Mucosa of rectum (tissue), 2 donors: ENCODE data around the gene GRM7.

ENCODE experiments used
- H3K27ac ChIP-seq, 2 donors: one replicate each; pipeline ENCODE4 v1.7.0; 2013; ENCODE audit warnings: inconsistent platforms in 2 of 2, low read depth in 2 of 2, low read length in 2 of 2
- H3K27me3 ChIP-seq, 2 donors: one replicate each; pipeline ENCODE4 v1.7.0; 2013; ENCODE audit warnings: low read length in 2 of 2; ENCODE audit not compliant: control insufficient read depth in 2 of 2, insufficient read depth in 2 of 2
- H3K36me3 ChIP-seq, 2 donors: one replicate each; pipeline ENCODE4 v1.7.0; 2013; ENCODE audit warnings: low read length in 2 of 2; ENCODE audit not compliant: control insufficient read depth in 2 of 2, insufficient read depth in 2 of 2
- H3K4me1 ChIP-seq, 2 donors: one replicate each; pipeline ENCODE4 v1.7.0; 2013; ENCODE audit warnings: low read length in 2 of 2, mild to moderate bottlenecking in 1 of 2; ENCODE audit not compliant: control insufficient read depth in 2 of 2, insufficient read depth in 2 of 2
- H3K4me3 ChIP-seq, 2 donors: one replicate each; pipeline ENCODE4 v1.7.0; 2013; ENCODE audit warnings: low read length in 2 of 2
- H3K9ac ChIP-seq, 2 donors: one replicate each; pipeline ENCODE4 v1.7.0; 2013; ENCODE audit warnings: low read length in 2 of 2, low read depth in 1 of 2, mild to moderate bottlenecking in 1 of 2
- H3K9me3 ChIP-seq, 2 donors: one replicate each; pipeline ENCODE4 v1.7.0; 2013; ENCODE audit warnings: low read length in 2 of 2; ENCODE audit not compliant: control insufficient read depth in 2 of 2
- donor health status: healthy.
- donor health status: Normal muscosa, but diverticular disease.

The GRM7 gene

DNA sequence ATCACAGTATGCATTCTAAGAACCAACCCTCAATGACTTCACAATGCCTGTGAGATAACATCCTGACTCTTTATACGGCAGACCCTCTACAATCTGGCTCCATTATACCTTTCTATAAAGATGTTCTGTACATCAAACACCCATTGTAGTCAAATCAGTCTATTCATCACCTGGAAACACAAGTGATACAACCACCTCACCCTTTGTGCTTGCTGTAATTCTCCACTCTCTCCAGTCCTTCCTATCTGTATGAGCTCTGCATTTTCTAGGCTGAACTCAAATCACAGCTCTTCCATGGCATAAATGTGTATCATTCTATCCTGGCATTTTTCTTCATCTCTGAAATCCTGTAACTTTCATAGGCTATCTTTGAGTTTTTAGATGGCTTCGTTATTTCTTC is 539.4 kb downstream of the GRM7 start:
- H3K9ac ChIP-seq = no peak overlapping the region
- no peaks in the 10 kb centered on the region for H3K27me3 ChIP-seq
- H3K4me1 ChIP-seq = no peaks in the 10 kb centered on the region

DNA sequence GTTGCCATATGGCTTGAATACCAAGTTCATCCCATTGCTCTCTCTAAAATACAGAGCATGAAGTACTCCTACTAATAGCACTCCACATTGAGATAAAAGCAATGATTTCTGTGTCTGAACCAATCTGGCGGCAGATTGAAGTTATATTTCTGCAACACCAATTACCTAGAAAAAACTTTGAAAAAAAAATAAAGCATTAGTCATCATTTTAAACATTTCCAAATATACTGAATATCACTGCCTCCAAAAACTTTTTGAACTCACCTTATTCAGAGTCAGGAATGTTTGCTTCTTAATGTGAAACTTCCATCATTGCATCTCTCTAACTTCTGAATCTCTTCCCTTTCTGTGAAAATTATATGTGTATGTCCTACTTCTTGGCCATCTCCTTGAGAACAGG is 540.5 kb downstream of the GRM7 start:
- Histone ChIP-seq H3K4me1 (no peaks in the 10 kb centered on the region), H3K27ac (no peak overlapping the region), H3K36me3 (no peaks in the 10 kb centered on the region), H3K4me3 (no peak overlapping the region), H3K9ac (no peak overlapping the region), H3K9me3 (no peaks in the 10 kb centered on the region), H3K27me3 (no peaks in the 10 kb centered on the region)

More for the DNA sequence above, 539.4 kb downstream of the GRM7 start:
- Histone ChIP-seq H3K9me3 (no peaks in the 10 kb centered on the region), H3K36me3 (no peaks in the 10 kb centered on the region), H3K27ac (no peak overlapping the region), H3K4me3 (no peak overlapping the region)

DNA sequence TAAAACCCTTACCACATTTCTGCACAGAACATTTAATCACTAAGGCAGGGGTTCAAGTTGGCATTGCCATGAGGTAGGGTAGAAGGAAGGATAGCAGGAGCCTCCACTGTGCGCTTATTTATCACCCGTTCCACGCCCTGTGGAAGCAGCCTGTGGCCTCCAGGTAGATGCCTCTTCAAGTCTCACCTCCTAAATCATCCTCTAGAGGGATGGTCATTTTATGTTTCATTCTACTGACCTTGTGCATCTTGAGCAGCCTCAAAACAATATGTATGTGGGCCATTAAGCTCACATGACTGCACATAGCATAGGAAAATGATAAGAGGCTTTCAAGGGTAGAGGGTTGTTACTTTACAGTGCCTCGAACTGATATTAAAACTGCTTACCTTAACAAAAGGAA is 546.2 kb downstream of the GRM7 start:
- Histone ChIP-seq H3K9me3 (no peaks in the 10 kb centered on the region), H3K27me3 (no peaks in the 10 kb centered on the region), H3K27ac (no peak overlapping the region), H3K9ac (no peak overlapping the region), H3K36me3 (no peaks in the 10 kb centered on the region), H3K4me1 (no peaks in the 10 kb centered on the region), H3K4me3 (no peak overlapping the region)

DNA sequence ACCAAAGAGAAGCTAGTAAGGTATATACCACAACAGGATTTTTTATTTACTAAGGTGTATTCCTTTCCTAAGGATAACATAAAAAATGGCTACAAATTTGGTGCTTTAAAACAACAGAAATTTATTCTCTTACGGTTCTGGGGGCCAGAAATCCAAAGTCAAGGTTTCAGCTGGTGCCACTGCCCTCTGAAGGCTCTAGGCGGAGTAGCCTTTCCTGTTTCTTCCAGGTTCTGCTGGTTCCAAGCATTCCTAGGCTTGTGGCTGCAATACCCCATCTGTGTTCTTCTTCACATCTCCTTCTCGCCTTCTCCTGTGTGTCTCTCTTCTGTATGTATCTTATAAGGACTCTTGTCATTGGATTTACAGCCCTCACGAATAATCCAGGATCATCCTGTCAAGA is 549.9 kb downstream of the GRM7 start:
- H3K27ac ChIP-seq = no peak overlapping the region
- no peak overlapping the region for H3K4me3 ChIP-seq
- H3K4me1 ChIP-seq = no peaks in the 10 kb centered on the region
- H3K9me3 ChIP-seq = no peaks in the 10 kb centered on the region
- H3K36me3 ChIP-seq = no peaks in the 10 kb centered on the region
- H3K27me3 ChIP-seq = no peaks in the 10 kb centered on the region
- H3K9ac ChIP-seq = no peak overlapping the region

DNA sequence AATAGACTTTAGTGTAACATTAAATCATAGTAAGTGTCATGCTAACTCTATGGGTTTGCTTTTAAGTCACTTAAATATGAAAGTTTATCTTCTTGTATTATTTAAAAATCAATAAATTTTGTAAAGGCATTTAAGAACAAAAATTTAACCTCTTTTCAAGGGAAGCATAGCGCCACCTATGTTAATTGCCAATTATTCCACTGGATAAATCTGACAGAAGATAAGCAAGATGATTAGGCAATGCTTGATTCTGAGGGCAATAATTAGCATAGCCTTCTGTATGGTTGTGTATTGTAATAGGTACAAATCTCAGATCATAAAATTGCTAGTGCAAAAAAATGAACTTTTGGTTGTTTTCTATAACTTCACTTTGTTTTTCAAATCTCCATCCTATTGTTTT is 560.1 kb downstream of the GRM7 start:
- no peaks in the 10 kb centered on the region for H3K27me3 ChIP-seq
- H3K27ac ChIP-seq = no peak overlapping the region
- no peaks in the 10 kb centered on the region for H3K36me3 ChIP-seq
- H3K4me3 ChIP-seq = no peak overlapping the region
- H3K4me1 ChIP-seq = no peaks in the 10 kb centered on the region
- no peak overlapping the region for H3K9ac ChIP-seq
- H3K9me3 ChIP-seq = no peaks in the 10 kb centered on the region

DNA sequence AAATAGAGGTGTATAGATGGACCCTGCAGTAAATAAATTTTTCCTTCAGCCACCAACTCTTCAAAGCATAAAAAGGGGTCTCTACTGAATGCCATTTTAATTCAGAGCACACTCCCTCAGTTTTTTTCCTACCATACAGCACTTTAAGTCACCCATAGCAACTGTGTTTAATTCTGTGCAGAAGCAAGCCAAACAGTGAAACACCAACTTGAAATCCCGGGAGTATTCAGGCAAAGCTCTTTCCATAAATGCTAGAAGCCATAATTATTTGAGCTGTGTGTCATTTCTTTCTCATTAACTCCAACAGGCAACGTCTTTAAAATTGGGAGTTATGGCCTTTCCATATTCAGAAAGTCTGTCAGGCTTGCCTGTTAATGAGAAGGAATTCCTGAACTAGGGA is 562.1 kb downstream of the GRM7 start:
- Histone ChIP-seq H3K4me1 (no peaks in the 10 kb centered on the region), H3K27ac (no peak overlapping the region), H3K4me3 (no peak overlapping the region), H3K9me3 (no peaks in the 10 kb centered on the region), H3K27me3 (no peaks in the 10 kb centered on the region), H3K36me3 (no peaks in the 10 kb centered on the region), H3K9ac (no peak overlapping the region)

DNA sequence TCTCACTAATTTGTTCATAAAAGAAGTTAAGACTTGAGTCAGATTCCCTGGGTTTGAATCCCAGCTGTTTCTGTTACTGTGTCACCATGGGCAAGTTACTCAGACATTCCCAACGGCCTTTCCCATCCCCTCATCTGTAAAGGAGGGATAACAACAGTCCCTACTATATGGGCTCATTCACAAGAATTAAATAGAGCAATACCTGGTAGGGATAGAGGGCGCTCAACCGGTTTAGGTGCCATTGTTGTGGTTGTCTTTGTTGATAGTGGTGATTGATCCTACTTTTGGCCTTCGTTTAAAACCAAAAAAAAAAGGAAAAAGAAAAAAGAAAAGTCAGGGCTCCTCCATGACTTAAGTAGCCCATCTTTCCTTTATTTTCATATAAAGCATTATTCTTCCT is 563.1 kb downstream of the GRM7 start:
- Histone ChIP-seq H3K9ac (no peak overlapping the region), H3K4me1 (no peaks in the 10 kb centered on the region), H3K9me3 (no peaks in the 10 kb centered on the region), H3K27me3 (no peaks in the 10 kb centered on the region), H3K36me3 (no peaks in the 10 kb centered on the region), H3K27ac (no peak overlapping the region), H3K4me3 (no peak overlapping the region)

DNA sequence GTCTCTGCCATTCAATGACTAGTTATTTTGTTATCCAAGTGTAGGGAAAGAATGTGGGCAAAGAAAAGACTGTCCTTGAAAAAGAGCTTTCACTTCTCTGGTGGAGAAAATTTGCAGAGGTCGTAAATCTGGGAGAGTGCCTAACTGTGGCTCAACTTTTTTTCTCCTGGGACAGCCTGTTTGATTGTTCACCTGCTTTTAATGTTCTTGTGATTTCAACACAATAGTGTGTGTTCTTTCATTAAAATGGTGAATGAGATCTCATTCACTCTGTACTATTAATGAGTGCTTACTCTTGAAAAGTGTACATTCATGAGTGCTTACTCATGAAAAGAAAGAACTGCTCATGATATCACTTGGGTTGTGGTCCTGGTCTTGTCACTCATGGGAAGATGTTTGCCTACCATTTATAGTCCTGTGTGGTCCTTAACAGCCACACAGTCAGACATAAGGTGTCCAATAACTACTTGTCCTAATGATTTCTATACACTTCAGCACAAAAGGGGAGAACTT is 567.3 kb downstream of the GRM7 start:
- H3K27me3 ChIP-seq = no peaks in the 10 kb centered on the region
- no peak overlapping the region for H3K4me3 ChIP-seq
- no peak overlapping the region for H3K9ac ChIP-seq
- no peaks in the 10 kb centered on the region for H3K9me3 ChIP-seq
- H3K4me1 ChIP-seq = no peaks in the 10 kb centered on the region
- H3K36me3 ChIP-seq = no peaks in the 10 kb centered on the region
- no peak overlapping the region for H3K27ac ChIP-seq

DNA sequence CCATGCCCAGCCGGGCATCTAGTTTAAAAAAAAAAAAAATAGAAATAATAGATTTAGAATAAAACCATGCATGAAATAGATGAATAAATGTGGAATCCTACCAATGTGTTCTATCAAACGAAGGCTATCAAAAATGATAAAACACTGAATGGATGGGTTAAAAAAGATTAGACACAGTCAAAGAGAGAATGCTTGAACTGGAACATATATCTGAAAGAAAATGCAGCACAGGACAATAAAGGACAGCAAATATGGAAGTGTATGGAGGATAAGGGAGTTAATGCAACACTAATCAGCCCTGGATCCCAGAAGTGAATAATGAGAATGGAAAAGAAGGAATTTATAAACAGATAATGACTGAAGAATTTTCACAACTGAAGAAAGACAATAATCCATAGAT is 571.7 kb downstream of the GRM7 start:
- no peak overlapping the region for H3K9ac ChIP-seq
- no peaks in the 10 kb centered on the region for H3K27me3 ChIP-seq
- H3K36me3 ChIP-seq = no peaks in the 10 kb centered on the region
- no peak overlapping the region for H3K27ac ChIP-seq
- no peak overlapping the region for H3K4me3 ChIP-seq
- H3K9me3 ChIP-seq = no peaks in the 10 kb centered on the region
- no peaks in the 10 kb centered on the region for H3K4me1 ChIP-seq

DNA sequence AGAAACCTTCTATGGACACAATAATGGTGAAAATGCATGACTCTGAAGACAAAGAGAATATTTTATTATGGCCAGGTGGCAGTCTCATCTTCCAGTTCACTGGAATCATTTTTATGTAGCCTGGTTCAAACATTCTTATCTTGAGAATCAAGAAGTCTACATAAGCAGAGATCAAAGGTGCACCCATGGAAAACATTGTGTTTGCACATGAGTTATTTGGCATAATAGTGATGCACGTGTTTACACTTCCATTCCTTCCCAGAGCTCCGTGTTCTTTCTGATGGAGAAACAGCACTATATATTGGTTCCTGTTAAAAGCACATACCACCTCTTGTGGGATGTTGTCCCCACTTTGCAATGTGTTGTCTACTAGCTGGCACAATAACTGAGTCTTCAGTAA is 572.2 kb downstream of the GRM7 start:
- H3K27ac ChIP-seq = no peak overlapping the region
- no peaks in the 10 kb centered on the region for H3K9me3 ChIP-seq
- no peak overlapping the region for H3K4me3 ChIP-seq
- H3K27me3 ChIP-seq = no peaks in the 10 kb centered on the region
- no peak overlapping the region for H3K9ac ChIP-seq
- no peaks in the 10 kb centered on the region for H3K36me3 ChIP-seq
- H3K4me1 ChIP-seq = no peaks in the 10 kb centered on the region

DNA sequence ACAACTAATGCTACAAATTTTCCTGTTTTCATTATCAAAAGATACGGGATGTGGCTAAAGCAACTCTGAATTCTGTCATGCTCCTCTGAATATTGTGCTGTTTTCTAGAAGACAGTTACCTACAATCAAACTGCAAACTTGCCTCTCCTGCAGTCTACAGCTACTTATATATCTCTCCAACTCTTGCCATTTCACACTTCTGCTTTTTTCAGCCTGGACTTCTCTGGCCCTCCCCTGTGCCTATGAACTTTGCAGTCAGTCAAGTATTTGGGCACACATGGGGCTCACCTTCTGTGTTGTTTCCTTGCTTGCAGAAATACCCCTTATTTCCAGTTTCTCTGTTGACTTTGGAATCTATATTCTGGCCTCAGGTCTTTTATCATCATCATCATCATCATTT is 575.6 kb downstream of the GRM7 start:
- Histone ChIP-seq H3K9ac (no peak overlapping the region), H3K4me1 (no peaks in the 10 kb centered on the region), H3K27me3 (no peaks in the 10 kb centered on the region), H3K36me3 (no peaks in the 10 kb centered on the region), H3K9me3 (no peaks in the 10 kb centered on the region), H3K4me3 (no peak overlapping the region), H3K27ac (no peak overlapping the region)
